Neutrophil (primary cell): ENCODE measurements around the gene MLANA.

Experiments used
- H3K27ac ChIP-seq: fragments of 200-600 bp; sonication (generic); 2 replicates; pipeline ENCODE4 v1.5.1; 2016; ENCODE audit warnings: mild to moderate bottlenecking, moderate library complexity
- H3K27me3 ChIP-seq: fragments of 200-600 bp; sonication (generic); 2 replicates; pipeline ENCODE4 v1.6.0; 2016; ENCODE audit warnings: mild to moderate bottlenecking
- H3K36me3 ChIP-seq: fragments of 200-600 bp; sonication (generic); 2 replicates; pipeline ENCODE4 v1.5.1; 2017
- H3K4me1 ChIP-seq, 2 experiments: fragments of 200-600 bp in 1 of 2; sonication (generic) in 1 of 2; 1 replicate in 1 of 2; 2 replicates in 1 of 2; pipeline versions ENCODE4 v1.5.1 to v1.6.1; 2013 to 2016; ENCODE audit warnings: low read depth in 1 of 2, low read length in 1 of 2, mild to moderate bottlenecking in 1 of 2, moderate library complexity in 1 of 2; ENCODE audit not compliant: control insufficient read depth in 1 of 2, insufficient read depth in 1 of 2
- H3K4me3 ChIP-seq, 2 experiments: fragments of 200-600 bp in 1 of 2; sonication (generic) in 1 of 2; 1 replicate in 1 of 2; 2 replicates in 1 of 2; pipeline ENCODE4 v1.5.1; 2013 to 2016; ENCODE audit warnings: low read depth in 1 of 2, low read length in 1 of 2, mild to moderate bottlenecking in 1 of 2, moderate library complexity in 1 of 2
- H3K9me3 ChIP-seq: fragments of 200-600 bp; sonication (generic); 2 replicates; pipeline ENCODE4 v1.5.1; 2016
- CTCF ChIP-seq: fragments of 200-600 bp; sonication (generic); IDR thresholded peaks from 2 replicates; pipeline ENCODE4 v1.5.1; 2016; ENCODE audit warnings: antibody characterized with exemption

Gene MLANA

GRCh38 chr9:5895782-5896181 is 5.1 kb downstream of the MLANA start:
- H3K36me3 ChIP-seq = peaks cover 33% of the 10 kb centered on the region

GRCh38 chr9:5896863-5897262 is 6.2 kb downstream of the MLANA start:
- Histone ChIP-seq H3K9me3 (no peaks in the 10 kb centered on the region), H3K36me3 (peaks cover 33% of the 10 kb centered on the region), H3K27ac (no peak overlapping the region), H3K27me3 (peaks cover 3% of the 10 kb centered on the region), H3K4me1 (no peaks in the 10 kb centered on the region), H3K4me3 (no peak overlapping the region)
- no peak for TF ChIP-seq CTCF

More at GRCh38 chr9:5895782-5896181, 5.1 kb downstream of the MLANA start:
- no peak for TF ChIP-seq CTCF
- Histone ChIP-seq H3K27me3 (peaks cover 6% of the 10 kb centered on the region), H3K4me1 (no peaks in the 10 kb centered on the region), H3K4me3 (no peak overlapping the region), H3K27ac (no peak overlapping the region), H3K9me3 (no peaks in the 10 kb centered on the region)

- H3K9me3 ChIP-seq = no peaks in the 10 kb centered on the region
- no peaks in the 10 kb centered on the region for H3K4me1 ChIP-seq
- H3K27me3 ChIP-seq = no peaks in the 10 kb centered on the region
- no peak for TF ChIP-seq CTCF
- H3K27ac ChIP-seq = no peak overlapping the region
- H3K36me3 ChIP-seq = peaks cover 33% of the 10 kb centered on the region
- H3K4me3 ChIP-seq = no peak overlapping the region
Observed at GRCh38 chr9:5897851-5898250, 7.2 kb downstream of the MLANA start.

- Histone ChIP-seq H3K4me3 (no peak overlapping the region), H3K36me3 (peaks cover 33% of the 10 kb centered on the region), H3K9me3 (no peaks in the 10 kb centered on the region), H3K27me3 (no peaks in the 10 kb centered on the region), H3K4me1 (no peaks in the 10 kb centered on the region), H3K27ac (no peak overlapping the region)
- no peak for TF ChIP-seq CTCF
Observed at GRCh38 chr9:5899292-5899691, 8.6 kb downstream of the MLANA start.

GRCh38 chr9:5900622-5901021 is 9.9 kb downstream of the MLANA start:
- TF ChIP-seq CTCF = no peak
- Histone ChIP-seq H3K9me3 (no peaks in the 10 kb centered on the region), H3K4me3 (no peak overlapping the region), H3K27ac (no peak overlapping the region), H3K27me3 (no peaks in the 10 kb centered on the region), H3K4me1 (no peaks in the 10 kb centered on the region), H3K36me3 (peaks cover 33% of the 10 kb centered on the region)

GRCh38 chr9:5902377-5902776 is 11.7 kb downstream of the MLANA start:
- no peaks in the 10 kb centered on the region for H3K9me3 ChIP-seq
- H3K27me3 ChIP-seq = no peaks in the 10 kb centered on the region
- no peaks in the 10 kb centered on the region for H3K4me1 ChIP-seq
- H3K4me3 ChIP-seq = no peak overlapping the region
- TF ChIP-seq CTCF = no peak
- H3K36me3 ChIP-seq = peaks cover 25% of the 10 kb centered on the region
- H3K27ac ChIP-seq = no peak overlapping the region
